GM12878 (cell line): ENCODE measurements around the gene SYF2. TPM values are rescaled to one million over a fixed set of nuclear protein-coding genes. Genes with fewer than 3 reads are reported as not detected.

Experiments used
- ATAC-seq: fragments of 200-7000 bp; cut with Tn5 transposase; 3 replicates; pipeline ENCODE4 v1.9.1; 2020; ENCODE audit warnings: mild to moderate bottlenecking, moderate library complexity
- BruUV-seq: library from RNA; stranded (reverse); fragments of 400-500 nt; replicated peaks from 2 replicates; lab custom pipeline; 2021; lab: Mats Ljungman, UMichigan
- CTCF ChIA-PET: fragments of 300-600 bp; sonication (Branson Sonifier 250); formaldehyde crosslinking; extraction: SDS; loops from one replicate; lab custom pipeline; 2021; ENCODE audit warnings: inconsistent platforms; lab: Yijun Ruan, JAX
- POLR2A ChIA-PET: fragments of 350-600 bp; formaldehyde crosslinking; extraction: SDS; loops from one replicate; lab custom pipeline; 2021; ENCODE audit warnings: inconsistent platforms; lab: Charles Lee
- RAD21 ChIA-PET: fragments of 300-600 bp; sonication (Branson Sonifier 250); formaldehyde crosslinking; loops from one replicate; lab custom pipeline; 2023; ENCODE audit warnings: antibody characterized with exemption; ENCODE audit not compliant: unreplicated experiment; lab: Charles Lee
- SMC1A ChIA-PET: fragments of 300-600 bp; sonication (Branson Sonifier 250); formaldehyde crosslinking; loops from one replicate; lab custom pipeline; 2023; ENCODE audit not compliant: unreplicated experiment, uncharacterized antibody; lab: Charles Lee
- DNase-seq: peaks from one replicate; pipeline ENCODE4 v3.0.0-alpha.2; 2011; ENCODE audit warnings: low read depth, low spot score
- FAIRE-seq: peaks from 3 replicates; lab custom pipeline; 2011; peaks lifted over from hg19 to GRCh38; lab: Jason Lieb, UNC
- H2AFZ ChIP-seq: 2 replicates; pipeline ENCODE4 v1.6.0; 2011; ENCODE audit warnings: low read depth, low read length, control low read depth; ENCODE audit not compliant: control insufficient read depth
- H3K27ac ChIP-seq: 2 replicates; pipeline ENCODE4 v1.5.1; 2011; ENCODE audit warnings: control low read depth; ENCODE audit not compliant: control insufficient read depth, insufficient read depth
- H3K27me3 ChIP-seq, 2 experiments: replicated peaks in 1 of 2; 2 replicates each; pipeline versions ENCODE4 v1.6.0 to v1.6.1; 2011; ENCODE audit warnings: low read length in 1 of 2; ENCODE audit not compliant: control insufficient read depth in 2 of 2, insufficient read depth in 2 of 2
- H3K36me3 ChIP-seq, 2 experiments: 2 replicates each; pipeline ENCODE4 v1.5.1; 2011; ENCODE audit warnings: low read length in 1 of 2; ENCODE audit not compliant: control insufficient read depth in 2 of 2, insufficient read depth in 2 of 2
- H3K4me1 ChIP-seq: 2 replicates; pipeline ENCODE4 v1.6.1; 2011; ENCODE audit warnings: mild to moderate bottlenecking, low read length, moderate library complexity, mixed read lengths; ENCODE audit not compliant: control insufficient read depth, insufficient read depth
- H3K4me2 ChIP-seq: 2 replicates; pipeline ENCODE4 v1.6.0; 2011; ENCODE audit warnings: control low read depth; ENCODE audit not compliant: control insufficient read depth, insufficient read depth
- H3K4me3 ChIP-seq: fragments of 200-600 bp; sonication (generic); 2 replicates; pipeline ENCODE4 v1.5.1; 2016
- H3K79me2 ChIP-seq: 2 replicates; pipeline ENCODE4 v1.6.0; 2011; ENCODE audit warnings: low read length; ENCODE audit not compliant: control insufficient read depth, insufficient read depth
- H3K9ac ChIP-seq: 2 replicates; pipeline ENCODE4 v1.8.0; 2011; ENCODE audit warnings: low read length, control low read depth, mixed read lengths; ENCODE audit not compliant: control insufficient read depth, insufficient read depth
- H3K9me3 ChIP-seq: replicated peaks from 3 replicates; pipeline ENCODE4 v1.5.1; 2011; ENCODE audit warnings: mild to moderate bottlenecking, low read length; ENCODE audit not compliant: control insufficient read depth, insufficient read depth
- H4K20me1 ChIP-seq: 2 replicates; pipeline ENCODE4 v1.6.0; 2011; ENCODE audit not compliant: control insufficient read depth, insufficient read depth
- CBFB ChIP-seq: IDR thresholded peaks from 2 replicates; pipeline ENCODE4 v1.6.1; 2016; ENCODE audit warnings: antibody characterized with exemption, low read depth
- CTCF ChIP-seq, 3 experiments: IDR thresholded peaks in 2 of 3; conservative IDR thresholded peaks in 1 of 3; 2 replicates each; pipeline ENCODE4 v1.5.1; 2011; ENCODE audit warnings: low read depth in 3 of 3, low read length in 3 of 3, mild to moderate bottlenecking in 3 of 3, control low read depth in 2 of 3, moderate library complexity in 2 of 3, inconsistent platforms in 1 of 3, mixed read lengths in 1 of 3; ENCODE audit not compliant: control insufficient read depth in 2 of 3, insufficient read depth in 1 of 3; ENCODE audit errors: extremely low read depth in 1 of 3
- E2F8 ChIP-seq: fragments of 450-650 bp; IDR thresholded peaks from 2 replicates; pipeline ENCODE4 v1.6.1; 2018; ENCODE audit warnings: mild to moderate bottlenecking, low read depth, moderate library complexity; ENCODE audit not compliant: partially characterized antibody
- IRF3 ChIP-seq: fragments of 450-650 bp; IDR thresholded peaks from 2 replicates; pipeline ENCODE4 v1.6.1; 2014; ENCODE audit warnings: mild to moderate bottlenecking
- LARP7 ChIP-seq: fragments of 450-650 bp; IDR thresholded peaks from 2 replicates; pipeline ENCODE4 v1.6.1; 2017; ENCODE audit warnings: mild to moderate bottlenecking
- NR2C1 ChIP-seq: fragments of 450-650 bp; IDR thresholded peaks from 2 replicates; pipeline ENCODE4 v1.6.1; 2017; ENCODE audit warnings: antibody characterized with exemption, mild to moderate bottlenecking, moderate library complexity
- PBX3 ChIP-seq: IDR thresholded peaks from 2 replicates; pipeline ENCODE4 v1.6.1; 2011; ENCODE audit warnings: mild to moderate bottlenecking, low read depth, low read length, moderate library complexity; ENCODE audit not compliant: insufficient replicate concordance
- RBBP5 ChIP-seq: fragments of 200-600 bp; sonication (generic); conservative IDR thresholded peaks from 2 replicates; pipeline ENCODE4 v1.6.1; 2016
- TAF1 ChIP-seq: IDR thresholded peaks from 2 replicates; pipeline ENCODE4 v1.6.1; 2011; ENCODE audit warnings: mild to moderate bottlenecking, low read depth, low read length, borderline replicate concordance
- YBX1 ChIP-seq: fragments of 450-650 bp; IDR thresholded peaks from 2 replicates; pipeline ENCODE4 v1.6.1; 2016; ENCODE audit warnings: antibody characterized with exemption
- ZNF622 ChIP-seq: fragments of 450-650 bp; IDR thresholded peaks from 2 replicates; pipeline ENCODE4 v1.6.1; 2017; ENCODE audit warnings: mild to moderate bottlenecking, inconsistent platforms
- ZSCAN29 ChIP-seq: fragments of 450-650 bp; IDR thresholded peaks from 2 replicates; pipeline ENCODE4 v1.6.1; 2017; ENCODE audit warnings: mild to moderate bottlenecking, moderate library complexity
- WGBS: methylation state at CpG from one replicate; pipeline ENCODE4 v1.1.6; 2016; ENCODE audit warnings: low lambda C conversion rate; ENCODE audit not compliant: insufficient replicate concordance, insufficient coverage; ENCODE audit errors: missing lambda C conversion rate; 5-methylcytosine and 5-hydroxymethylcytosine counted together
- in situ Hi-C: fragments of 300-500 bp; cut with MboI; formaldehyde crosslinking; loops from 9 replicates; pipeline ENCODE4 v1.14.3; 2018; ENCODE audit warnings: mixed read lengths
- intact Hi-C: fragments of 100-400 bp; cut with micrococcal nuclease; formaldehyde crosslinking; loops from one replicate; pipeline ENCODE4 v1.14.2; 2022; ENCODE audit not compliant: unreplicated experiment
- polyA plus RNA-seq, 11 experiments: library from polyadenylated mRNA; depleted of rRNA in 4 of 11; unstranded in 6 of 11; stranded (reverse) in 5 of 11; fragments of >200 nt; fragmentation: Nextera tagmentation in 4 of 11; fragmentation: Illumina TruSeq in 1 of 11; extraction: Ambion mirVana in 4 of 11; extraction: Trizol in 1 of 11; gene quantifications; 1 replicate in 1 of 11; 2 replicates in 10 of 11; pipeline versions ENCODE4 v1.2.1 to v1.2.3, GENCODE V29; 2011 to 2016; ENCODE audit warnings: inconsistent platforms in 2 of 11, missing spikeins in 2 of 11, low read depth in 1 of 11
- total RNA-seq, 4 experiments: library from RNA; depleted of rRNA in 3 of 4; stranded (reverse); fragments of >200 nt in 3 of 4; fragmentation: Illumina TruSeq in 1 of 4; extraction: Trizol in 1 of 4; gene quantifications; 2 replicates each; pipeline versions ENCODE4 v1.2.1 to v1.2.3, GENCODE V29; 2013 to 2021

The SYF2 gene
- total and polyA plus RNA-seq, 10 of the 15 experiments (the other 5 are each of a cell fraction or from before 2014, with no cell fraction given) = 20.3 to 70.5 (median 35.3) TPM

DNA sequence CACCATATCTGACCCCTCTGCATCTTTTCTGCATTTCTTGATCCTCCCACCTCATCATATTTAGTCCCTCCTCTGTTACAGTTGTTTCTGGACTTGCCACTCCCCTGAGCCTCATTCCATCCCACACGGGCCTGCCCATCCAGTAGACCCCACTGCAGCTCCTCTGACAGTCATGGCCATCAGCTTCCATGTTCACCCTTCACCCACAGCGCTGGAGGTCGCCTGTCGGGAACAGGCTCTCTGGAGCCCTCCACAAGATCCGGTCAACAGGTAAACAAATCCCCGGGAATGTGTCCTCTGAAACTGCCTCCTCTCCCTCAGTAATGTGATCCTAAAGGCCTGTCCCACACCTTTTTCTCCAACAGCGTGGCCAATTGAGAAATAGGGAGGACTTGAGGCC lies 31.3 kb downstream of the SYF2 start (continued):
- no peak for TF ChIP-seq NR2C1
- no peak for TF ChIP-seq PBX3
- TF ChIP-seq ZSCAN29 = no peak
- TF ChIP-seq TAF1 = no peak

- Histone ChIP-seq H2AFZ (no peak overlapping the region), H3K9ac (no peak overlapping the region), H3K9me3 (no peaks in the 10 kb centered on the region), H3K4me1 (peaks cover 4% of the 10 kb centered on the region; the same call in 1 of the 2 replicates), H3K27ac (no peak overlapping the region), H3K4me2 (no peak overlapping the region), H3K27me3 (peaks cover 3 to 4% of the 10 kb centered on the region in 2 experiments), H3K79me2 (no peaks in the 10 kb centered on the region), H4K20me1 (no peaks in the 10 kb centered on the region), H3K36me3 (no peaks in the 10 kb centered on the region), H3K4me3 (no peak overlapping the region)
- CTCF ChIA-PET = interaction anchor here (1.6 to 1.8 kb wide), 2 partner anchors 9 kb away, joined by 3 to 7 read pairs; no protein-coding TSS in a partner anchor
- WGBS = 60% methylated on average over 20 of the region's 20 CpGs
- intact Hi-C loops = loop anchor here (10.0 kb wide), 3 partner anchors 85 to 275 kb away; no protein-coding TSS in a partner anchor
- RAD21 ChIA-PET = no interaction called here
- in situ Hi-C loops = loop anchor here (10.0 kb wide), 1 partner anchor 515 kb away; no protein-coding TSS in a partner anchor
- ATAC-seq = no peak
- no TSS peak for BruUV-seq
- SMC1A ChIA-PET = interaction anchor here (0.6 to 0.9 kb wide), 2 partner anchors 15 to 51 kb away, joined by 3 read pairs; no protein-coding TSS in a partner anchor
- no peak for DNase-seq
- FAIRE-seq = no peak
- POLR2A ChIA-PET = no interaction called here
- TF ChIP-seq CTCF (IDR thresholded peaks at IDR 0.05 in 2 of 3, conservative IDR thresholded peaks at IDR 0.05 in 1 of 3; ENCODE audit: control insufficient read depth in 2 of 3, extremely low read depth in 1 of 3, insufficient read depth in 1 of 3, low read depth in 3 of 3, low read length in 3 of 3) = no peak
- TF ChIP-seq ZNF622 = no peak
- no peak for TF ChIP-seq NR2C1
- TF ChIP-seq E2F8 = no peak
- no peak for TF ChIP-seq YBX1
- no peak for TF ChIP-seq RBBP5
- TF ChIP-seq CBFB = no peak
- TF ChIP-seq LARP7 = no peak
- TF ChIP-seq IRF3 = no peak
These were observed 32.3 kb downstream of the SYF2 start for GRCh38 chr1:25199819-25200620.
